Endothelial cell of umbilical vein (primary cell): ENCODE measurements around the gene PRKD1.

Experiments
- CTCF ChIP-seq, 2 donors: IDR thresholded peaks; 1 replicate in 1 of 2; 2 replicates in 1 of 2; pipeline ENCODE4 v1.5.1; 2011; ENCODE audit warnings: low read length in 2 of 2, mild to moderate bottlenecking in 2 of 2, moderate library complexity in 2 of 2, control low read depth in 1 of 2, inconsistent platforms in 1 of 2, low read depth in 1 of 2; ENCODE audit not compliant: insufficient read depth in 1 of 2; ENCODE audit errors: extremely low read depth in 1 of 2
- EZH2 ChIP-seq: IDR thresholded peaks from 2 replicates; pipeline ENCODE4 v1.6.1; 2012; ENCODE audit warnings: borderline replicate concordance, low read depth, mild to moderate bottlenecking, moderate library complexity, low read length, inconsistent platforms; ENCODE audit not compliant: severe bottlenecking
- FOS ChIP-seq: IDR thresholded peaks from 2 replicates; pipeline ENCODE4 v1.6.1; 2011; ENCODE audit warnings: mild to moderate bottlenecking, low read length, moderate library complexity, borderline replicate concordance; ENCODE audit not compliant: insufficient read depth
- GATA2 ChIP-seq: IDR thresholded peaks from 2 replicates; pipeline ENCODE4 v1.7.0; 2011; ENCODE audit warnings: low read depth, mild to moderate bottlenecking, moderate library complexity, mixed read lengths, low read length; ENCODE audit not compliant: insufficient read length, insufficient read depth
- JUN ChIP-seq: IDR thresholded peaks from 2 replicates; pipeline ENCODE4 v1.6.1; 2011; ENCODE audit warnings: borderline replicate concordance, low read depth; ENCODE audit not compliant: insufficient read length, insufficient read depth
- MAX ChIP-seq: IDR thresholded peaks from 2 replicates; pipeline ENCODE4 v1.6.1; 2011; ENCODE audit not compliant: insufficient read depth, insufficient read length
- MYC ChIP-seq: IDR thresholded peaks from one replicate; pipeline ENCODE4 v1.6.1; 2011; ENCODE audit warnings: mild to moderate bottlenecking, low read depth, low read length
- POLR2A ChIP-seq: IDR thresholded peaks from 2 replicates; pipeline ENCODE4 v1.6.1; 2012; ENCODE audit warnings: low read depth, mild to moderate bottlenecking, control low read depth, low read length
- POLR2AphosphoS5 ChIP-seq: IDR thresholded peaks from 2 replicates; pipeline ENCODE4 v1.6.1; 2012; ENCODE audit warnings: low read depth, mild to moderate bottlenecking, control low read depth, low read length, moderate library complexity; ENCODE audit not compliant: insufficient read depth

DNA sequence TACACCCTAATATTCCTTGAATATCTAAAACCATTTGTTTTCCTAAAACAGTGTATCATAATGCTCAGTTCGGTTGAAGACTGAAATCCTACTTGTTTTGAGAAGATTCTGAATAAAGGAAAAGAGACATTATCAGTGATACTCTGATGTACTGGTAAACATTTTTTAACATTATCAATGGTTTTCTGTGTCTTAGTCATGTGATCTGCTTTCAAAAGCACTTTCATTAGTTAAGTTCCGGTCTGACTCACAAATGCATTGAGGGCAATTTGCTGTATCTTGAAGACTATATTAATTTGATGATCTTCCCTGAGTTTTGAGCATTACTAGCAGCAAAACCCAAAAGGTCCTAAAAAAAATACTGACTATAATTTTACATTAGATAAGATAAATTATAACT is 145.6 kb downstream of the PRKD1 start:
- TF ChIP-seq POLR2A = no peak
- no peak for TF ChIP-seq MAX
- no peak for TF ChIP-seq CTCF (IDR thresholded peaks at IDR 0.05; ENCODE audit: extremely low read depth in 1 of 2, insufficient read depth in 1 of 2, low read depth in 1 of 2, low read length in 2 of 2)
- TF ChIP-seq FOS = no peak
- TF ChIP-seq EZH2 = no peak
- TF ChIP-seq POLR2AphosphoS5 = no peak
- TF ChIP-seq GATA2 = no peak
- no peak for TF ChIP-seq JUN
- TF ChIP-seq MYC = no peak
